Raji (cell line): ENCODE measurements around the gene FBXW7.

Experiments
- POLR2A ChIP-seq: IDR thresholded peaks from 2 replicates; pipeline ENCODE4 v1.6.1; 2011; ENCODE audit warnings: low read depth, low read length, control low read depth; ENCODE audit not compliant: insufficient read depth

The FBXW7 gene

GRCh38 chr4:152559641-152560040 lies 23.7 kb upstream of the FBXW7 start:
- TF ChIP-seq POLR2A = no peak

- no peak for TF ChIP-seq POLR2A
Observed at GRCh38 chr4:152558396-152558795, 22.5 kb upstream of the FBXW7 start.

GRCh38 chr4:152556834-152557233 lies 20.9 kb upstream of the FBXW7 start:
- TF ChIP-seq POLR2A = no peak

GRCh38 chr4:152556283-152556682 lies 20.4 kb upstream of the FBXW7 start:
- TF ChIP-seq POLR2A = no peak

GRCh38 chr4:152554742-152555141 lies 18.9 kb upstream of the FBXW7 start:
- no peak for TF ChIP-seq POLR2A

- TF ChIP-seq POLR2A = no peak
Observed at GRCh38 chr4:152545088-152545487, 9.2 kb upstream of the FBXW7 start.

- 0 out of 2 replicates have a peak, but pooled peaks have one; percentile 25 for TF ChIP-seq POLR2A
Observed at GRCh38 chr4:152540941-152541340, 5.0 kb upstream of the FBXW7 start.

GRCh38 chr4:152540293-152540674 lies 4.4 kb upstream of the FBXW7 start:
- no peak for TF ChIP-seq POLR2A

GRCh38 chr4:152539556-152540292 lies 3.8 kb upstream of the FBXW7 start:
- TF ChIP-seq POLR2A = no peak

- no peak for TF ChIP-seq POLR2A
Observed at GRCh38 chr4:152537881-152538280, 2.0 kb upstream of the FBXW7 start.

- TF ChIP-seq POLR2A = no peak
Observed at GRCh38 chr4:152536545-152537182, 772 bp upstream of the FBXW7 start.

- no peak for TF ChIP-seq POLR2A
Observed at GRCh38 chr4:152535360-152535902, 461 bp downstream of the FBXW7 start.

- no peak for TF ChIP-seq POLR2A
Observed at GRCh38 chr4:152534541-152535359, 1.1 kb downstream of the FBXW7 start.

- no peak for TF ChIP-seq POLR2A
Observed at GRCh38 chr4:152531479-152531878, 4.4 kb downstream of the FBXW7 start.

GRCh38 chr4:152530600-152530999 lies 5.3 kb downstream of the FBXW7 start:
- no peak for TF ChIP-seq POLR2A

- TF ChIP-seq POLR2A = no peak
Observed at GRCh38 chr4:152529880-152530279, 6.0 kb downstream of the FBXW7 start.

- no peak for TF ChIP-seq POLR2A
Observed at GRCh38 chr4:152528060-152528459, 7.8 kb downstream of the FBXW7 start.
